Common myeloid progenitor, CD34-positive (primary cell): Measurements from ENCODE around the gene CRISPLD2.
"Not testable (repeated sequence)": the region's sequence is repeated elsewhere in the genome, so short reads cannot be mapped to it uniquely, and the experiment has no call there.

Source experiments
- CTCF ChIA-PET: fragments of 350-600 bp; sonication (Branson Sonifier 250); formaldehyde crosslinking; loops from one replicate; lab custom pipeline; 2021; ENCODE audit warnings: antibody characterized with exemption; lab: Charles Lee
- POLR2A ChIA-PET: fragments of 350-600 bp; sonication (Branson Sonifier 250); formaldehyde crosslinking; loops from one replicate; lab custom pipeline; 2021; ENCODE audit warnings: antibody characterized with exemption; lab: Charles Lee
- DNase-seq, 3 donors: peaks; one replicate each; pipeline versions ENCODE4 v3.0.0 to v3.0.0-alpha.2; 2013
- H3K27ac ChIP-seq, 2 experiments: 1 replicate in 1 of 2; 2 replicates in 1 of 2; pipeline ENCODE4 v1.7.0; 2013; ENCODE audit warnings: inconsistent platforms in 2 of 2, low read length in 2 of 2, mild to moderate bottlenecking in 2 of 2, low read depth in 1 of 2, moderate library complexity in 1 of 2; ENCODE audit not compliant: severe bottlenecking in 2 of 2, insufficient read depth in 1 of 2, poor library complexity in 1 of 2
- H3K27me3 ChIP-seq, 5 experiments: replicated peaks in 2 of 5; 1 replicate in 3 of 5; 2 replicates in 2 of 5; pipeline versions ENCODE4 v1.6.1 to v1.7.0; 2013; ENCODE audit warnings: low read length in 4 of 5, mild to moderate bottlenecking in 2 of 5, moderate library complexity in 2 of 5, inconsistent platforms in 1 of 5; ENCODE audit not compliant: insufficient read depth in 5 of 5, control insufficient read depth in 4 of 5
- H3K36me3 ChIP-seq, 4 experiments: 1 replicate in 2 of 4; 2 replicates in 2 of 4; pipeline versions ENCODE4 v1.6.1 to v1.7.0; 2013; ENCODE audit warnings: low read length in 3 of 4, control low read depth in 1 of 4, mild to moderate bottlenecking in 1 of 4; ENCODE audit not compliant: control insufficient read depth in 4 of 4, insufficient read depth in 4 of 4
- H3K4me1 ChIP-seq, 4 experiments: 1 replicate in 3 of 4; 2 replicates in 1 of 4; pipeline versions ENCODE4 v1.6.1 to v1.7.1; 2013; ENCODE audit warnings: low read length in 3 of 4, mild to moderate bottlenecking in 3 of 4, control low read depth in 1 of 4, inconsistent platforms in 1 of 4, moderate library complexity in 1 of 4; ENCODE audit not compliant: control insufficient read depth in 4 of 4, insufficient read depth in 4 of 4; ENCODE audit errors: control extremely low read depth in 1 of 4
- H3K4me3 ChIP-seq, 7 experiments: 1 replicate in 4 of 7; 2 replicates in 3 of 7; pipeline versions ENCODE4 v1.5.1 to v1.7.0; 2013; ENCODE audit warnings: mild to moderate bottlenecking in 7 of 7, low read length in 6 of 7, moderate library complexity in 6 of 7, inconsistent platforms in 2 of 7, low read depth in 2 of 7, control low read depth in 1 of 7; ENCODE audit not compliant: insufficient read depth in 4 of 7, control insufficient read depth in 1 of 7; ENCODE audit errors: extremely low read depth in 1 of 7
- H3K9me3 ChIP-seq, 5 experiments: 1 replicate in 4 of 5; 2 replicates in 1 of 5; pipeline versions ENCODE4 v1.6.1 to v1.7.1; 2013; ENCODE audit warnings: low read length in 4 of 5, mild to moderate bottlenecking in 2 of 5, inconsistent platforms in 1 of 5, low read depth in 1 of 5, moderate library complexity in 1 of 5; ENCODE audit not compliant: control insufficient read depth in 4 of 5, insufficient read depth in 2 of 5; ENCODE audit errors: control extremely low read depth in 1 of 5
- WGBS: methylation state at CpG from one replicate; pipeline ENCODE4 v1.1.5; 2013; ENCODE audit not compliant: insufficient coverage; 5-methylcytosine and 5-hydroxymethylcytosine counted together

CRISPLD2 gene

GRCh38 chr16:84867696-84868095 lies 47.9 kb downstream of the CRISPLD2 start:
- POLR2A ChIA-PET: interaction anchor here (0.6 kb wide), 1 partner anchor 46 kb away, joined by 3 read pairs; no protein-coding TSS in a partner anchor
- Histone ChIP-seq H3K9me3 (no peaks in the 10 kb centered on the region), H3K4me3 (no peak overlapping the region), H3K4me1 (no peaks in the 10 kb centered on the region), H3K27me3 (peaks cover 0 to 15% (median 0%) of the 10 kb centered on the region in 5 experiments), H3K27ac (no peak overlapping the region), H3K36me3 (no peaks in the 10 kb centered on the region)
- no peak for DNase-seq
- WGBS: 73% methylated on average over 7 of the region's 9 CpGs
- CTCF ChIA-PET: no interaction called here

DNA sequence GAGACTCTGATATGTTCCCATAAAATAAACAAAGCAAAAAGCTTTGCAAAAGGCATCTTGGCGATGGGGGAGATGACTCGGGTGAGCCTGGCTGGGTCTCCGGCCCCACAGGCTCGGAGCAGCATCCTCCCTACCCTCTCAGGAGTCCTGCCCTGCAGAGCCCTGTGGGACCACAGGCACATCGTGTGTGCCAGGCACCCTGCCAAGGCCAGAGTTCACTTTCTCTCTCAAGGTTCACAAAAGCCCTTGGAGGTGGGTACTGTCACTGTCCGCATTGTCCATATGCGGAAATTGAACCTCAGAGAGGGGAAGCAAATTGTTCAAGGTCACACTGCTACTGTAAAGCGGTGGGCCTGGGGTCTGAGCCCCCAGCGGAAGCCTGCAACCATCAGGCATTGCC lies 48.5 kb downstream of the CRISPLD2 start:
- ChIA-PET POLR2A (no interaction called here), CTCF (no interaction called here)
- Histone ChIP-seq H3K4me1 (no peaks in the 10 kb centered on the region), H3K9me3 (no peaks in the 10 kb centered on the region), H3K27ac (no peak overlapping the region), H3K36me3 (no peaks in the 10 kb centered on the region), H3K4me3 (no peak overlapping the region), H3K27me3 (peaks cover 0 to 15% (median 0%) of the 10 kb centered on the region in 5 experiments)
- 87% methylated on average over 7 of the region's 9 CpGs for WGBS
- no peak for DNase-seq

GRCh38 chr16:84868829-84869472 lies 49.2 kb downstream of the CRISPLD2 start:
- H3K4me3 ChIP-seq: no peak overlapping the region
- H3K36me3 ChIP-seq: no peaks in the 10 kb centered on the region
- no peaks in the 10 kb centered on the region for H3K4me1 ChIP-seq
- H3K27me3 ChIP-seq: peaks cover 0 to 15% (median 0%) of the 10 kb centered on the region in 5 experiments
- ChIA-PET CTCF (no interaction called here), POLR2A (no interaction called here)
- H3K27ac ChIP-seq: no peak overlapping the region
- DNase-seq: no peak
- 97% methylated on average over 15 of the region's 17 CpGs for WGBS
- H3K9me3 ChIP-seq: no peaks in the 10 kb centered on the region

GRCh38 chr16:84869473-84869845 lies 49.7 kb downstream of the CRISPLD2 start:
- ChIA-PET CTCF (no interaction called here), POLR2A (no interaction called here)
- Histone ChIP-seq H3K36me3 (no peaks in the 10 kb centered on the region), H3K9me3 (no peaks in the 10 kb centered on the region), H3K27me3 (peaks cover 0 to 15% (median 0%) of the 10 kb centered on the region in 5 experiments), H3K4me1 (no peaks in the 10 kb centered on the region), H3K4me3 (no peak overlapping the region), H3K27ac (no peak overlapping the region)
- WGBS: 95% methylated on average over 15 of the region's 15 CpGs
- DNase-seq: no peak

DNA sequence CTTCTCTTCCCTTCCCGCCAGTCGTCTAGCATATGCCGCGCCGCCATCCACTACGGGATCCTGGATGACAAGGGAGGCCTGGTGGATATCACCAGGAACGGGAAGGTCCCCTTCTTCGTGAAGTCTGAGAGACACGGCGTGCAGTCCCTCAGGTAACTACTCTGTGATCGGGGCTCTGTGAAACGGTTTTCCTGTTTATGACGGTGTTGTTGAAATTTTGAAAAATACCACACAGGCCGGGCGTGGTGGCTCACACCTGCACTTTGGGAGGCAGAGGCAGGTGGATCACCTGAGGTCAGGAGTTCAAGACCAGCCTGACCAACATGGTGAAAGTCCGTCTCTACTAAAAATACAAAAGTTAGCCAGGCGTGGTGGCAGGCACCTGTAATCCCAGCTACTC lies 53.2 kb downstream of the CRISPLD2 start:
- CTCF ChIA-PET: interaction anchor here (0.9 kb wide), 1 partner anchor 13 kb away, joined by 3 read pairs; no protein-coding TSS in a partner anchor
- H3K9me3 ChIP-seq, H3K4me1 ChIP-seq, DNase-seq, POLR2A ChIA-PET, H3K27ac ChIP-seq, H3K4me3 ChIP-seq, H3K36me3 ChIP-seq, H3K27me3 ChIP-seq: not testable (repeated sequence)
- WGBS: 97% methylated on average over 14 of the region's 17 CpGs

DNA sequence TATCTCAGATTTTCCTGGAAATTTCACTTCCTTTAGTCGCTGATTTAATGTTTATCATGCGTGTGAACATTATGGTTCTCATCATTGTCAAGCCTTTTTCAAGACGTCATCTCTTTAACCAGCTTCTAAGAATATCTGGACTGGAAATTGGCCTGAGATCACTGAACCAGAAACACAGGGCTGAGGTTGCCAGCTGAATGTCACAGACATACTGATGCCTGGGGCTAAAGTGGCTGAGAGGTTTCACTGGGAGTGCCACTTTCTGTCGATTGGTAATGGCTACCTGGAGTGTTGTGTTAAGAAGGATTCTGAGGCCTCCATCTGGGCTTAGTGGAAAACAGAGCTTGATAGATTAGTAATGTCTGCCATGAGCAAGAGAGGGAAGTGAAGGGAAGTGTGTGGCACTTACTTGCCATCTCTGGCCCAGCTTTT lies 54.2 kb downstream of the CRISPLD2 start:
- ChIA-PET POLR2A (no interaction called here), CTCF (interaction anchor here (0.7 to 0.9 kb wide), 2 partner anchors 12 to 23 kb away, joined by 3 to 4 read pairs; no protein-coding TSS in a partner anchor)
- H3K27ac ChIP-seq: no peak overlapping the region
- H3K9me3 ChIP-seq: no peaks in the 10 kb centered on the region
- no peak for DNase-seq
- 91% methylated on average over 4 of the region's 4 CpGs for WGBS
- H3K36me3 ChIP-seq: no peaks in the 10 kb centered on the region
- peaks cover 0 to under 1% (median 0%) of the 10 kb centered on the region in 5 experiments for H3K27me3 ChIP-seq
- H3K4me1 ChIP-seq: no peaks in the 10 kb centered on the region
- H3K4me3 ChIP-seq: no peak overlapping the region

DNA sequence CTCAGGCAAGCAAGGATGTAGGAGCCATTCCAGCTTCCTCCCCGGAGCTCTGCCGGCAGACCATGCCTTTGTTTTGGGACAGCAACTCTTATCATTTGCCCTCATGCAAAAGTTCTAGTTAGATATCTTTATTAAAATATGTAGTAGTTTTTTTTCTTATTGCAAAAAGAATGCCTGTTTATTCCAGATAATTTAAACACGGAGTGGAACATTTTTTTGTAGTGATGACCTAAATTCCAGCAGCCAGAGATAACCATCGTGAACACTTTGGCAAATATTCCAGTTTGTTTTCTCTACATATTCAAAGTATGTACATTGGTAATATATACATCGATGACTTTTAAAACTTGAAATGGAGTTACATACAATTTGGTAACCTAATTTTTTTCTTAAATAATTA lies 54.8 kb downstream of the CRISPLD2 start:
- H3K9me3 ChIP-seq: no peaks in the 10 kb centered on the region
- ChIA-PET POLR2A (no interaction called here), CTCF (interaction anchor here (0.6 kb wide), 1 partner anchor 253 kb away, joined by 3 read pairs; no protein-coding TSS in a partner anchor)
- no peak for DNase-seq
- H3K27me3 ChIP-seq: no peaks in the 10 kb centered on the region
- no peak overlapping the region for H3K27ac ChIP-seq
- no CpG with 5 or more reads among the region's 5 CpGs for WGBS
- no peaks in the 10 kb centered on the region for H3K36me3 ChIP-seq
- no peak overlapping the region for H3K4me3 ChIP-seq
- H3K4me1 ChIP-seq: no peaks in the 10 kb centered on the region
